ENCODE measurements around the gene GRPEL1. TPM values are rescaled to one million over a fixed set of nuclear protein-coding genes. Genes with fewer than 3 reads are reported as not detected.

The GRPEL1 gene
- total RNA-seq, 1 donor from 2014 or later, result 25.7 TPM

GRCh38 chr4:7029212-7029611, 38.7 kb downstream of the GRPEL1 start:
- Histone ChIP-seq H3K36me3 (peaks cover 73% of the 10 kb centered on the region), H3K27me3 (ENCODE audit: low read depth) (no peaks in the 10 kb centered on the region), H3K27ac (no peak overlapping the region), H3K4me1 (no peaks in the 10 kb centered on the region), H3K9me3 (no peaks in the 10 kb centered on the region), H3K4me3 (no peak overlapping the region)
- DNase-seq (no peak), ATAC-seq (no peak)
- no peak for TF ChIP-seq CTCF (IDR thresholded peaks at IDR 0.05)
- intact Hi-C loops (cut with DNase I), result no loop called here

GRCh38 chr4:7027913-7028312, 40.0 kb downstream of the GRPEL1 start:
- ATAC-seq, result no peak
- Histone ChIP-seq H3K4me3 (no peak overlapping the region), H3K4me1 (no peaks in the 10 kb centered on the region), H3K27ac (no peak overlapping the region), H3K36me3 (peaks cover 86% of the 10 kb centered on the region), H3K27me3 (ENCODE audit: low read depth) (no peaks in the 10 kb centered on the region), H3K9me3 (no peaks in the 10 kb centered on the region)
- no peak for TF ChIP-seq CTCF (IDR thresholded peaks at IDR 0.05)
- DNase-seq, result no peak
- intact Hi-C loops (cut with DNase I), result no loop called here

GRCh38 chr4:7027284-7027683, 40.6 kb downstream of the GRPEL1 start:
- Histone ChIP-seq H3K27ac (no peak overlapping the region), H3K27me3 (ENCODE audit: low read depth) (no peaks in the 10 kb centered on the region), H3K36me3 (peaks cover 86% of the 10 kb centered on the region), H3K9me3 (no peaks in the 10 kb centered on the region), H3K4me3 (no peak overlapping the region), H3K4me1 (no peaks in the 10 kb centered on the region)
- intact Hi-C loops (cut with DNase I), result no loop called here
- no peak for ATAC-seq
- TF ChIP-seq CTCF (IDR thresholded peaks at IDR 0.05), result no peak
- DNase-seq, result no peak

GRCh38 chr4:7026107-7026506, 41.8 kb downstream of the GRPEL1 start:
- no peak overlapping the region for H3K4me3 ChIP-seq
- no peak for TF ChIP-seq CTCF (IDR thresholded peaks at IDR 0.05)
- ATAC-seq (no peak), DNase-seq (no peak)
- H3K4me1 ChIP-seq, result no peaks in the 10 kb centered on the region
- no peaks in the 10 kb centered on the region for H3K27me3 ChIP-seq (ENCODE audit: low read depth)
- no peak overlapping the region for H3K27ac ChIP-seq
- intact Hi-C loops (cut with DNase I), result no loop called here
- no peaks in the 10 kb centered on the region for H3K9me3 ChIP-seq
- H3K36me3 ChIP-seq, result peaks cover 86% of the 10 kb centered on the region

- peaks cover 86% of the 10 kb centered on the region for H3K36me3 ChIP-seq
- no peak overlapping the region for H3K4me3 ChIP-seq
- H3K4me1 ChIP-seq, result no peaks in the 10 kb centered on the region
- no peak for ATAC-seq
- no peaks in the 10 kb centered on the region for H3K27me3 ChIP-seq (ENCODE audit: low read depth)
- intact Hi-C loops (cut with DNase I), result no loop called here
- no peak overlapping the region for H3K27ac ChIP-seq
- no peak for TF ChIP-seq CTCF (IDR thresholded peaks at IDR 0.05)
- no peaks in the 10 kb centered on the region for H3K9me3 ChIP-seq
- no peak for DNase-seq
Observed at GRCh38 chr4:7025040-7025602, 42.7 kb downstream of the GRPEL1 start.

Measured in lower lobe of right lung (tissue), 2 donors.